ENCODE results near the gene NISCH.

The NISCH gene

DNA sequence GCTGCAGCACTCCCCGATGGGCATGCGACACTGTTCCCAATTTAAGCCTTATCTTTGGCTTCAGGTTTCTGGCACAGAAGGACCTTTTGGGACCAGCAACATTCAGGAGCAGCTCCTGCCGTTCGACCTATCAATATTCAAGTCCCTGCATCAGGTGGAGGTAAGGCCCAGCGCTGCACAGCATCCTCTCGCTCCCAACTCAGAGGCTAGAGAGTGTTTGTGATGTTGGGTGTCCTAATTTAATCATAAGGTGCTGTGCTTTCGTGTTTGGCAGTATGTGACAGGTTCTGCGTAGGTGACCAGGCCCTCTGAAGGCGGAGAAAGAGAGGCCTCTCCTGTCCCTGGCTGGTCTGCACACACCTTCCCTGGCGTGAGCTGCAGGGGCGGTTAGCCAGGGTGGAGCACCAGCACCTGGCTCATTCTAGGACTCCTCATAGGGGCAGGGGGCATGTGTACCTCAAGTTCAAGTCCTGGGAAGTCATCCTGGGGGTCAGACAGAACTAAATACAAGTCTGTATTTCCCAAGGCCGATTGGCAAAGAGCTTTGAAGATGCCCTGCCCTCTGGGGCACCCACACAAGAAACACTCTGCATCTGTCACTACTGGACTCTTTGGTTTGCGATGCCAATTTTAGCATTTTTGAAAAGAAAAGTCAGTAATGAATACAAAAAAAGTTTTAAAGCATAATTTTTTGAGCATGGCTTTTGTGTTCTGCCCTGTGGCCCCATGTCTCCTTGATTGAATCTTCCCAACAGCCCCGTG is 17.0 kb downstream of the NISCH start:
- DNase-seq, result no peak
- no peak overlapping the region for H2AFZ ChIP-seq (ENCODE audit: low read length)
- H3K4me1 ChIP-seq (ENCODE audit: low read length), result no peaks in the 10 kb centered on the region
- no peaks in the 10 kb centered on the region for H3K9me3 ChIP-seq (replicated peaks; ENCODE audit: insufficient read depth, low read length)
- H3K27me3 ChIP-seq (replicated peaks; ENCODE audit: insufficient read depth, low read length), result no peaks in the 10 kb centered on the region
- no peaks in the 10 kb centered on the region for H3F3A ChIP-seq (ENCODE audit: insufficient read depth, low read length)
- H4K20me1 ChIP-seq (ENCODE audit: insufficient read depth, low read length), result no peaks in the 10 kb centered on the region
- no peaks in the 10 kb centered on the region for H3K9me2 ChIP-seq (replicated peaks; ENCODE audit: insufficient read depth, low read length)
- TF ChIP-seq EZH2 (optimal IDR thresholded peaks at IDR 0.05; ENCODE audit: low read depth, low read length) (no peak), CTCF (IDR thresholded peaks at IDR 0.05; ENCODE audit: low read length) (no peak), EZH2phosphoT487 (IDR thresholded peaks at IDR 0.05; ENCODE audit: low read length) (no peak)
- H3K27ac ChIP-seq (ENCODE audit: low read length), result no peak overlapping the region
- no peak overlapping the region for H3K4me3 ChIP-seq (ENCODE audit: low read length)
- H3K4me2 ChIP-seq (ENCODE audit: low read depth, low read length), result no peak overlapping the region
- H3K9ac ChIP-seq (ENCODE audit: low read length), result no peak overlapping the region
- no peaks in the 10 kb centered on the region for H3K36me3 ChIP-seq (replicated peaks; ENCODE audit: insufficient read depth, low read length)
- no peaks in the 10 kb centered on the region for H3K79me2 ChIP-seq (ENCODE audit: low read length)

- no peak for TF ChIP-seq EZH2 (optimal IDR thresholded peaks at IDR 0.05; ENCODE audit: low read depth, low read length)
- no peak for TF ChIP-seq EZH2phosphoT487 (IDR thresholded peaks at IDR 0.05; ENCODE audit: low read length)
- no peak for TF ChIP-seq CTCF (IDR thresholded peaks at IDR 0.05; ENCODE audit: low read length)
- H3F3A ChIP-seq (ENCODE audit: insufficient read depth, low read length), result no peaks in the 10 kb centered on the region
- no peaks in the 10 kb centered on the region for H3K36me3 ChIP-seq (replicated peaks; ENCODE audit: insufficient read depth, low read length)
- no peaks in the 10 kb centered on the region for H3K9me3 ChIP-seq (replicated peaks; ENCODE audit: insufficient read depth, low read length)
- no peak overlapping the region for H3K4me2 ChIP-seq (ENCODE audit: low read depth, low read length)
- H3K4me1 ChIP-seq (ENCODE audit: low read length), result no peaks in the 10 kb centered on the region
- no peak for DNase-seq
- no peak overlapping the region for H2AFZ ChIP-seq (ENCODE audit: low read length)
- H3K9ac ChIP-seq (ENCODE audit: low read length), result no peak overlapping the region
- H3K9me2 ChIP-seq (replicated peaks; ENCODE audit: insufficient read depth, low read length), result no peaks in the 10 kb centered on the region
- no peaks in the 10 kb centered on the region for H4K20me1 ChIP-seq (ENCODE audit: insufficient read depth, low read length)
- no peak overlapping the region for H3K4me3 ChIP-seq (ENCODE audit: low read length)
- no peak overlapping the region for H3K27ac ChIP-seq (ENCODE audit: low read length)
- H3K79me2 ChIP-seq (ENCODE audit: low read length), result no peaks in the 10 kb centered on the region
- H3K27me3 ChIP-seq (replicated peaks; ENCODE audit: insufficient read depth, low read length), result no peaks in the 10 kb centered on the region
These were observed 17.6 kb downstream of the NISCH start for GRCh38 chr3:52473026-52473425.

- Histone ChIP-seq H3K36me3 (replicated peaks; ENCODE audit: insufficient read depth, low read length) (no peaks in the 10 kb centered on the region), H3K79me2 (ENCODE audit: low read length) (no peaks in the 10 kb centered on the region)
- no peak for TF ChIP-seq EZH2 (optimal IDR thresholded peaks at IDR 0.05; ENCODE audit: low read depth, low read length)
- TF ChIP-seq EZH2phosphoT487 (IDR thresholded peaks at IDR 0.05; ENCODE audit: low read length), result no peak
- TF ChIP-seq CTCF (IDR thresholded peaks at IDR 0.05; ENCODE audit: low read length), result no peak
These were observed 21.8 kb downstream of the NISCH start for GRCh38 chr3:52477076-52477795.

More at GRCh38 chr3:52477076-52477795, 21.8 kb downstream of the NISCH start:
- Histone ChIP-seq H4K20me1 (ENCODE audit: insufficient read depth, low read length) (no peaks in the 10 kb centered on the region), H3F3A (ENCODE audit: insufficient read depth, low read length) (no peaks in the 10 kb centered on the region), H3K9me2 (replicated peaks; ENCODE audit: insufficient read depth, low read length) (no peaks in the 10 kb centered on the region), H3K27me3 (replicated peaks; ENCODE audit: insufficient read depth, low read length) (no peaks in the 10 kb centered on the region), H3K4me2 (ENCODE audit: low read depth, low read length) (no peak overlapping the region), H2AFZ (ENCODE audit: low read length) (no peak overlapping the region), H3K4me1 (ENCODE audit: low read length) (no peaks in the 10 kb centered on the region), H3K9ac (ENCODE audit: low read length) (no peak overlapping the region), H3K9me3 (replicated peaks; ENCODE audit: insufficient read depth, low read length) (no peaks in the 10 kb centered on the region), H3K27ac (ENCODE audit: low read length) (no peak overlapping the region), H3K4me3 (ENCODE audit: low read length) (no peak overlapping the region)
- DNase-seq, result no peak

Measured in MM.1S (cell line).